Vagina (tissue), 2 donors: ENCODE results near the gene ATXN1.

Source experiments
- POLR2A ChIP-seq, 2 donors: fragments of 450-650 bp; IDR thresholded peaks; one replicate each; pipeline ENCODE4 v1.6.1; 2017; ENCODE audit warnings: antibody characterized with exemption in 2 of 2, mild to moderate bottlenecking in 2 of 2, moderate library complexity in 2 of 2
- POLR2AphosphoS5 ChIP-seq, 2 donors: sonication (generic); formaldehyde crosslinking; IDR thresholded peaks; one replicate each; pipeline ENCODE4 v1.9.0; 2017; ENCODE audit warnings: antibody characterized with exemption in 2 of 2, mild to moderate bottlenecking in 2 of 2, low read depth in 1 of 2; ENCODE audit not compliant: insufficient read depth in 1 of 2
- TF ChIP-seq, protein P1 (sequence below), 3 experiments: fragments of 450-650 bp in 2 of 3; fragments of 200-600 bp in 1 of 3; sonication (generic) in 1 of 3; IDR thresholded peaks; one replicate each; pipeline ENCODE4 v1.5.1; 2017 to 2019; ENCODE audit warnings: antibody characterized with exemption in 3 of 3, mild to moderate bottlenecking in 2 of 3, moderate library complexity in 2 of 3

DNA sequence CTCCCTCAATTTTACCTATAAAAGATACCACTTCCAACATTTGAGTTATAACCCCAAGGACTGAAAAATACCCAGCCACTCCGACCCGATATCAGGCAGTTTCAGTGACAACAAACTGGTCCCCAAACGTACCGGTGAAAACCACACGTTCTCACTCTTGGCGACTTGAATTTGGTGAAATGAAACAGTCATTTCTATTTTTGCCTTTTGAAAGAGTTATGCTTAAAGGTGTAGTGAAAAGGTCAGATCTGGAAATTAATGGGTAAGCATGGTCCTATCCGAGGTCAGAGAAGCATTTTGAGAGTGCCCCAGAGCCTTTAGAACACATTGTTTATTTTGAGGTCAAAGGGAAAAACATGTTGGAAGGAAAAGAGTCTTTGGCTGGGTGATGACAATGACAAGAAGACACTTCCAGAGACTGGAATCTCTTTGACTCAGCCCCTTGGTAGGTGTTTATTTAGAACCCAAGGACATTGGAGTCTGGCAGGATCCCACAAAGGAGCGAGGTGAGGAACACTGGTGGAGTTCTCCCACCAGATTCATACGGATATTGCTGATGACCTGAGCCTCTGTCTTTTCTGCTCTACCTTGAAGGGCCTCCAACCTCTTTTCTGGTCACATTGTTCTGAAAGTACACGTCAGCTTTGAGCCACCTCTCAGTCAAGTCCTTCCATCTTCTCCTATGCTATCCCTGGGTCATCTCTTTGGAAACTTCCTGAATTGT, 287.9 kb downstream of the ATXN1 start:
- TF ChIP-seq, protein P1, sequence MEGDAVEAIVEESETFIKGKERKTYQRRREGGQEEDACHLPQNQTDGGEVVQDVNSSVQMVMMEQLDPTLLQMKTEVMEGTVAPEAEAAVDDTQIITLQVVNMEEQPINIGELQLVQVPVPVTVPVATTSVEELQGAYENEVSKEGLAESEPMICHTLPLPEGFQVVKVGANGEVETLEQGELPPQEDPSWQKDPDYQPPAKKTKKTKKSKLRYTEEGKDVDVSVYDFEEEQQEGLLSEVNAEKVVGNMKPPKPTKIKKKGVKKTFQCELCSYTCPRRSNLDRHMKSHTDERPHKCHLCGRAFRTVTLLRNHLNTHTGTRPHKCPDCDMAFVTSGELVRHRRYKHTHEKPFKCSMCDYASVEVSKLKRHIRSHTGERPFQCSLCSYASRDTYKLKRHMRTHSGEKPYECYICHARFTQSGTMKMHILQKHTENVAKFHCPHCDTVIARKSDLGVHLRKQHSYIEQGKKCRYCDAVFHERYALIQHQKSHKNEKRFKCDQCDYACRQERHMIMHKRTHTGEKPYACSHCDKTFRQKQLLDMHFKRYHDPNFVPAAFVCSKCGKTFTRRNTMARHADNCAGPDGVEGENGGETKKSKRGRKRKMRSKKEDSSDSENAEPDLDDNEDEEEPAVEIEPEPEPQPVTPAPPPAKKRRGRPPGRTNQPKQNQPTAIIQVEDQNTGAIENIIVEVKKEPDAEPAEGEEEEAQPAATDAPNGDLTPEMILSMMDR (IDR thresholded peaks at IDR 0.05) = no peak
- TF ChIP-seq POLR2A (IDR thresholded peaks at IDR 0.05) (no peak), POLR2AphosphoS5 (IDR thresholded peaks at IDR 0.05; ENCODE audit: insufficient read depth in 1 of 2, low read depth in 1 of 2) (no peak)
